Activated T-cell treated with anti-CD3 and anti-CD28 coated beads, Interleukin-2, amount 50 U/mL, for 24 hours (primary cell): Measurements from ENCODE around the gene CERS3.

ENCODE experiments used
- DNase-seq: peaks from one replicate; pipeline ENCODE4 v3.0.0-alpha.2; 2020
- H3K27ac Mint-ChIP-seq: 2 replicates; pipeline ENCODE4 v1.8.0; 2020; ENCODE audit warnings: mild to moderate bottlenecking, mixed read lengths
- H3K27me3 Mint-ChIP-seq: 2 replicates; pipeline ENCODE4 v1.8.0; 2020; ENCODE audit warnings: mixed read lengths
- H3K36me3 Mint-ChIP-seq: 2 replicates; pipeline ENCODE4 v1.8.0; 2020; ENCODE audit warnings: low read depth, mixed read lengths
- H3K4me1 Mint-ChIP-seq: 2 replicates; pipeline ENCODE4 v1.8.0; 2020; ENCODE audit warnings: low read depth, mixed read lengths
- H3K4me3 Mint-ChIP-seq: 2 replicates; pipeline ENCODE4 v1.8.0; 2020; ENCODE audit warnings: mild to moderate bottlenecking, moderate library complexity, mixed read lengths
- H3K9me3 Mint-ChIP-seq: 2 replicates; pipeline ENCODE4 v1.8.0; 2020; ENCODE audit warnings: mixed read lengths

CERS3 gene

GRCh38 chr15:100516643-100517512 is 11.9 kb downstream of the CERS3 start:
- no peaks in the 10 kb centered on the region for H3K27me3 Mint-ChIP-seq
- DNase-seq = no peak
- H3K36me3 Mint-ChIP-seq = no peaks in the 10 kb centered on the region
- H3K4me1 Mint-ChIP-seq = peaks cover 28% of the 10 kb centered on the region
- H3K9me3 Mint-ChIP-seq = no peaks in the 10 kb centered on the region
- no peak overlapping the region for H3K27ac Mint-ChIP-seq
- no peak overlapping the region for H3K4me3 Mint-ChIP-seq

- DNase-seq = no peak
- Mint-ChIP-seq H3K9me3 (no peaks in the 10 kb centered on the region), H3K4me3 (no peak overlapping the region), H3K4me1 (peaks cover 21% of the 10 kb centered on the region), H3K27me3 (no peaks in the 10 kb centered on the region), H3K36me3 (no peaks in the 10 kb centered on the region), H3K27ac (no peak overlapping the region)
These were observed 13.0 kb downstream of the CERS3 start for GRCh38 chr15:100515758-100516157.

- Mint-ChIP-seq H3K9me3 (no peaks in the 10 kb centered on the region), H3K4me1 (no peaks in the 10 kb centered on the region), H3K4me3 (no peak overlapping the region)
These were observed 20.0 kb downstream of the CERS3 start for GRCh38 chr15:100508641-100509300.

GRCh38 chr15:100502651-100503050 is 26.1 kb downstream of the CERS3 start:
- Mint-ChIP-seq H3K9me3 (no peaks in the 10 kb centered on the region), H3K4me3 (no peak overlapping the region), H3K4me1 (no peaks in the 10 kb centered on the region), H3K27me3 (peaks cover 2% of the 10 kb centered on the region), H3K36me3 (no peaks in the 10 kb centered on the region), H3K27ac (no peak overlapping the region)
- DNase-seq = no peak

More at GRCh38 chr15:100508641-100509300, 20.0 kb downstream of the CERS3 start:
- no peak overlapping the region for H3K27ac Mint-ChIP-seq
- DNase-seq = no peak
- no peaks in the 10 kb centered on the region for H3K36me3 Mint-ChIP-seq
- no peaks in the 10 kb centered on the region for H3K27me3 Mint-ChIP-seq

GRCh38 chr15:100501117-100501516 is 27.6 kb downstream of the CERS3 start:
- Mint-ChIP-seq H3K36me3 (no peaks in the 10 kb centered on the region), H3K4me1 (no peaks in the 10 kb centered on the region), H3K27ac (no peak overlapping the region), H3K4me3 (no peak overlapping the region), H3K9me3 (no peaks in the 10 kb centered on the region), H3K27me3 (peaks cover 4% of the 10 kb centered on the region)
- no peak for DNase-seq

GRCh38 chr15:100500226-100500990 is 28.3 kb downstream of the CERS3 start:
- H3K27ac Mint-ChIP-seq = no peak overlapping the region
- H3K4me3 Mint-ChIP-seq = no peak overlapping the region
- no peaks in the 10 kb centered on the region for H3K4me1 Mint-ChIP-seq
- no peaks in the 10 kb centered on the region for H3K36me3 Mint-ChIP-seq
- peaks cover 4% of the 10 kb centered on the region for H3K27me3 Mint-ChIP-seq
- no peak for DNase-seq
- H3K9me3 Mint-ChIP-seq = no peaks in the 10 kb centered on the region

GRCh38 chr15:100495861-100496260 is 32.9 kb downstream of the CERS3 start:
- DNase-seq = no peak
- Mint-ChIP-seq H3K27me3 (peaks cover 4% of the 10 kb centered on the region), H3K4me3 (no peak overlapping the region), H3K36me3 (no peaks in the 10 kb centered on the region), H3K4me1 (no peaks in the 10 kb centered on the region), H3K27ac (no peak overlapping the region), H3K9me3 (no peaks in the 10 kb centered on the region)

GRCh38 chr15:100493213-100493612 is 35.5 kb downstream of the CERS3 start:
- no peak overlapping the region for H3K27ac Mint-ChIP-seq
- no peaks in the 10 kb centered on the region for H3K9me3 Mint-ChIP-seq
- no peak for DNase-seq
- H3K4me3 Mint-ChIP-seq = no peak overlapping the region
- H3K27me3 Mint-ChIP-seq = peaks cover 2% of the 10 kb centered on the region
- H3K4me1 Mint-ChIP-seq = no peaks in the 10 kb centered on the region
- no peaks in the 10 kb centered on the region for H3K36me3 Mint-ChIP-seq

- no peaks in the 10 kb centered on the region for H3K27me3 Mint-ChIP-seq
These were observed 44.3 kb downstream of the CERS3 start for GRCh38 chr15:100484443-100484842.

GRCh38 chr15:100483370-100483769 is 45.4 kb downstream of the CERS3 start:
- Mint-ChIP-seq H3K9me3 (peaks cover 9% of the 10 kb centered on the region), H3K27ac (no peak overlapping the region), H3K36me3 (peaks cover 9% of the 10 kb centered on the region), H3K4me1 (no peaks in the 10 kb centered on the region), H3K27me3 (no peaks in the 10 kb centered on the region), H3K4me3 (no peak overlapping the region)
- DNase-seq = no peak

More at GRCh38 chr15:100484443-100484842, 44.3 kb downstream of the CERS3 start:
- Mint-ChIP-seq H3K4me1 (no peaks in the 10 kb centered on the region), H3K27ac (no peak overlapping the region), H3K9me3 (no peaks in the 10 kb centered on the region), H3K36me3 (no peaks in the 10 kb centered on the region), H3K4me3 (no peak overlapping the region)
- DNase-seq = no peak

- no peak for DNase-seq
- Mint-ChIP-seq H3K9me3 (peaks cover 30% of the 10 kb centered on the region), H3K36me3 (peaks cover 21% of the 10 kb centered on the region), H3K27me3 (no peaks in the 10 kb centered on the region), H3K4me3 (no peak overlapping the region), H3K4me1 (no peaks in the 10 kb centered on the region), H3K27ac (no peak overlapping the region)
These were observed 51.9 kb downstream of the CERS3 start for GRCh38 chr15:100476805-100477204.

- no peak overlapping the region for H3K4me3 Mint-ChIP-seq
- no peaks in the 10 kb centered on the region for H3K27me3 Mint-ChIP-seq
- no peak for DNase-seq
- peaks cover 16% of the 10 kb centered on the region for H3K9me3 Mint-ChIP-seq
- H3K27ac Mint-ChIP-seq = no peak overlapping the region
- H3K4me1 Mint-ChIP-seq = no peaks in the 10 kb centered on the region
- H3K36me3 Mint-ChIP-seq = peaks cover 10% of the 10 kb centered on the region
These were observed 56.0 kb downstream of the CERS3 start for GRCh38 chr15:100472736-100473135.

GRCh38 chr15:100471933-100472332 is 56.8 kb downstream of the CERS3 start:
- Mint-ChIP-seq H3K9me3 (peaks cover 9% of the 10 kb centered on the region), H3K27me3 (no peaks in the 10 kb centered on the region), H3K4me3 (no peak overlapping the region), H3K4me1 (no peaks in the 10 kb centered on the region), H3K27ac (no peak overlapping the region), H3K36me3 (peaks cover 3% of the 10 kb centered on the region)
- DNase-seq = no peak

GRCh38 chr15:100468285-100468684 is 60.5 kb downstream of the CERS3 start:
- no peak overlapping the region for H3K4me3 Mint-ChIP-seq

More at GRCh38 chr15:100468285-100468684, 60.5 kb downstream of the CERS3 start:
- Mint-ChIP-seq H3K27ac (no peak overlapping the region), H3K27me3 (no peaks in the 10 kb centered on the region), H3K9me3 (no peaks in the 10 kb centered on the region), H3K36me3 (no peaks in the 10 kb centered on the region), H3K4me1 (peaks cover 14% of the 10 kb centered on the region)
- no peak for DNase-seq
